GM19043 (cell line): ENCODE results near the gene PLOD2.

Experiments
- ATAC-seq: cut with Tn5 transposase; IDR thresholded peaks from one replicate; pipeline ENCODE4 v1.9.1; 2021; ENCODE audit warnings: low read depth; ENCODE audit not compliant: unreplicated experiment

The PLOD2 gene

GRCh38 chr3:146052791-146053310, 108.1 kb downstream of the PLOD2 start:
- ATAC-seq = no peak

DNA sequence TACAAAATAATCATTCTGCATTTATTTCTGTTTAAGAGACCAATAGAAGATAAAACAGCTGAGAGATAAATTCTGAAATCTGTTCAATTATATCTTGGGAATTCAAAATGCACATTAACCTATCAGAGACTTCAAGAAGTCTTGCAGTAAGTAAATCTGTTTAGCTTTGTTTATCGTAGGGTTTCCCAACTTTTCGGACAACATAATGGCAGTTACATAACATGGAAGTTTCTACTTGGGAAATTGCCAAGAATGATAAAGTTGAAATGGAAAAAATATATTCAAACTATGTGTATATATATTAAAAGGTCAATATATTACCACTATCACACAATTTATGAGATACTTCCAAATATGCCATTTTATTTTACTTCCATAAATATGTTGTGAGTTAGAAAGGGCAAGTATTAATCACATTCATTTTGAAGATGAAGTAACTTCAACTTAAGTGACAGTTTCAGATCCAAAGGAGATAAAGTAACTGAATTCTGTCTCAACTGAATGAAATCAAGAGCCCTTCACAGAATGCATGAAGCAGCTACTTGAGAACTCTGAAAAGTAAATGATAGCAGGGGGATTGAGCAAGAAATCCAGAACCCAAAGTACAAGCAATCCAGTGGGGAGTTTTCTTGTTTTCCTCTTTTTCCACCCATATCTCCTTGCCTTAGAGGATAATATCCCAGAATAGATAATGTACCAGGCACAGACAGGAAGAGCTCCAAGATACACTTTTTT, 108.8 kb downstream of the PLOD2 start:
- no peak for ATAC-seq

GRCh38 chr3:146050691-146051090, 110.3 kb downstream of the PLOD2 start:
- ATAC-seq = no peak

- ATAC-seq = no peak
Observed at GRCh38 chr3:146047485-146047884, 113.5 kb downstream of the PLOD2 start.

DNA sequence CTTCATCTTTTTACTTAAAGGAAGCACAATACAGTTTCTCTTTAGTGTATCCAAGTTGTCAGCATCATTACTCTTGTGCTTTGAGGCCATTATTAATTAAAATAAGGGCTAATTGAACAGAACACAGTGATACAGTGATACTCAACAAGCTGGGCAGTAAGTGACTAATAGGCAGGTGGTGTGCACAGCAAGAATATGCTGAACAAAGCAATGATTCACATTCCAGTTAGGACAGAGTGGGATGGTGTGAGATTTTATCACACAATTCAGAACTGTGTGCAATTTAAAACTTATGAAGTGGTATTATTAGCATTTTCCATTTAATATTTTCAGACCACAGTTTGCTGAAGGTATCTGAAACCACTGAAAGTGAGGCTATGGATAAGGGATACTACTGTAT, 116.9 kb downstream of the PLOD2 start:
- ATAC-seq = no peak

GRCh38 chr3:146040630-146041029, 120.4 kb downstream of the PLOD2 start:
- no peak for ATAC-seq

- no peak for ATAC-seq
Observed at GRCh38 chr3:146037697-146038096, 123.3 kb downstream of the PLOD2 start.

GRCh38 chr3:146036281-146036680, 124.7 kb downstream of the PLOD2 start:
- no peak for ATAC-seq

GRCh38 chr3:146035366-146035765, 125.6 kb downstream of the PLOD2 start:
- ATAC-seq = no peak

DNA sequence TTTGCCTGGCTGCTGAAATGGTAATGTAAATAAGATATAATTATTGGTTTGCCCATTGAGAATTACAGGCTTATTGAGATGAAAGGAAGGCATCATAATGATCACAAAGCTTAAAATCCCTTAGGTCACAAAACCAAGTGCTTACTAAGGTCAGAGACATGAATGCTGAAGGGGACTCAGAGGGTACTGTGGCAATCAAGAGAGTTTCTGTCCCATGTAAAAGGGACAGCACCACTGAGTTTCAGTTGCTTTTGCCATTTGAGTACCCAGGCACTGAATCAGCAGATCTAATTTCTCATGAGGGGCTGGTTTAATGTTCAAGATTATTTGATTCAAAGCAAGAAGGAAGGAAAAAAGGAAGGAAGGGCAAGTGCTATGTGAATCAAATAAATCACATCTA, 127.0 kb downstream of the PLOD2 start:
- no peak for ATAC-seq

DNA sequence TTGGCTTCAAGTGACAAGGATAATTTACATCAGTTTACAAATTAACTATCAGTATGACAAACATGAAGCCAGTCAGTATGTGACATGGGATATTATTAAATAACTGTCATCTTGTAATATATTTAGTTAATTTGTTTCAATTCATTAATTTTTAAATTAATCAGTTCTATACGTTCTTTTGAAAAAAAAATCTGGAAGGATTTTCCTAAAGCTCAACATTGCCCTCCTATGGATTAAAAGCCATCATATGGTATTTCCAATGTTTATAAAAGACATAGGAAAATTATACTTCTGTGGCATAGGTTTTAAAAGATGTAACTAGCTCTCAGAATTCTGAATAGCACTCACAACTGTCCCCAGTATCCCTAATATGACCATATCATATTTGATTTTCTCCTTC, 134.4 kb downstream of the PLOD2 start:
- no peak for ATAC-seq

DNA sequence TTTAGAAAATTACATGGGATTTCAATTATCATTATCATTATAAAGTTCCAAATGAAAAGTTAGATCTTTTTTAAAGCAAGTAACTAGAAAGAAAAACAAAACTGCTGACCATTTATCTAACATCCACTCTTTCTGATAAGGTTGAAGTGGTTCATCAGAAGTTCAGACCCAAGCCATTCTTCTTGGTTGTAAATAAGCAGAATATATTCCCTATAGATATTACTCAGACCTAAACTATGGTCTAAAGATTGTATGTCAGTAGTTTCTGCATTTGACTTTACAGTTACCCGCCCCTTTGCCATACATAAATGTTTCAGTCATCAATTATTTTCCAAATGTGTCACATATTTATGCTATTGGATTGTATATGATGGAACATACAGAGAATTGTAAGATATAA, 136.7 kb downstream of the PLOD2 start:
- no peak for ATAC-seq

DNA sequence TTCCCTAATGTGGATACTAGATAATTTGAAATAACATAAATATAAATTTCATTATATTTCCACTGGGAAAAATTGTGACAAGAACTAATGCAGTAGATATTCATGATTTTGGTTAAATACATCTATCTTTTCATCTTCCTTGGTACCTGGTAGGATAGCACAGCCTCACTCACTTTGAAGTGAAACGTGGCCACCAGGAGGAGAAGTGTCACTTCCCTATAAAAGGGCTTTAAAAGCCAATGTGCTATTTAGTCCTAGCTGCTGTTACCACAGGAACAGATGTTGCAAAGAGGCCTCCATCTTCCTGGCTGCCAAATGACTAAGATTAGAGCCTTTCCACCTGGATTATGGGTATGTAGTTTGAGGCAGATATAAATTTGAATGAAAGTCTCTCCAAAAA, 140.0 kb downstream of the PLOD2 start:
- no peak for ATAC-seq

DNA sequence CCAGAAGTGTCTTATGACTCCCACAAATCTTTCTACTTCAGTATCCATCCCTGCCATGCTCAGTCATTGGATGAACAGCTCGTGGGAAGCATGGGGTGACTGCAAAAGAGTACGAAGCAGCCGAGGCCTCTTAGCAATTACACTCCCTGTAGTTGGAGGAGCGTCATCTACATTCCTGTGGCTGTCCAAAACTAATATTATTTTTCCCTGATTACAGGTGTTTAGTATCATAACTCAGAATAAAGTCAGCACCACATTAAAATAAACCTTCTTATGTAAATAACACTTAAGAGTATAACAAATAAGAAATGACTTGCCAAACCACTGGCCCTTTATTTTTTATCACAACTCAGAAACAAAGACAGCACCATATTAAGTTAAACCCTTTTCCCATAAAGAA, 141.5 kb downstream of the PLOD2 start:
- no peak for ATAC-seq
